HepG2 (cell line): ENCODE data around the gene ZNF442. TPM values are rescaled to one million over a fixed set of nuclear protein-coding genes. Genes with fewer than 3 reads are reported as not detected.
A peak's percentile ranks its signal among the peaks of the same experiment; 100 is the strongest.

Source experiments
- CREM ChIP-seq, 2 experiments: sonication (generic) in 1 of 2; formaldehyde crosslinking in 1 of 2; IDR thresholded peaks; 2 replicates each; pipeline versions ENCODE4 v1.4.0 to v1.6.1; 2016 to 2020; ENCODE audit warnings: antibody characterized with exemption in 1 of 2, mild to moderate bottlenecking in 1 of 2, missing genetic modification reagents in 1 of 2
- FOXK1 ChIP-seq: sonication (generic); formaldehyde crosslinking; IDR thresholded peaks from 2 replicates; pipeline ENCODE4 v1.4.0; 2020; ENCODE audit warnings: low read depth, missing genetic modification reagents, borderline replicate concordance
- KLF11 ChIP-seq: IDR thresholded peaks from 2 replicates; pipeline ENCODE4 v1.6.1; 2016; ENCODE audit warnings: missing compliant biosample characterization
- KLF6 ChIP-seq: IDR thresholded peaks from 2 replicates; pipeline ENCODE4 v1.8.0; 2016; ENCODE audit warnings: missing biosample characterization, missing genetic modification reagents
- MEIS2 ChIP-seq: sonication (generic); formaldehyde crosslinking; IDR thresholded peaks from 2 replicates; pipeline ENCODE4 v1.9.0; 2021; ENCODE audit warnings: mild to moderate bottlenecking, missing genetic modification reagents
- NFATC3 ChIP-seq: sonication (generic); formaldehyde crosslinking; IDR thresholded peaks from 2 replicates; pipeline ENCODE4 v1.5.1; 2020; ENCODE audit warnings: mild to moderate bottlenecking, missing genetic modification reagents
- SAFB2 ChIP-seq: sonication (generic); formaldehyde crosslinking; IDR thresholded peaks from 2 replicates; pipeline ENCODE4 v1.5.1; 2020; ENCODE audit warnings: missing genetic modification reagents, low read depth, mild to moderate bottlenecking, borderline replicate concordance
- SMC3 ChIP-seq: IDR thresholded peaks from 2 replicates; pipeline ENCODE4 v1.6.1; 2011; ENCODE audit warnings: low read length, improper control_type of control experiment
- SYNCRIP ChIP-seq: fragments of 200-400 bp; formaldehyde crosslinking; IDR thresholded peaks from 2 replicates; pipeline ENCODE4 v1.6.1; 2018; ENCODE audit warnings: mild to moderate bottlenecking, low read depth, low read length; ENCODE audit not compliant: insufficient read depth
- ZKSCAN1 ChIP-seq: fragments of 150-350 bp; IDR thresholded peaks from 2 replicates; pipeline ENCODE4 v1.6.1; 2014; ENCODE audit warnings: low read length
- ZNF230 ChIP-seq: sonication (generic); formaldehyde crosslinking; IDR thresholded peaks from 2 replicates; pipeline ENCODE4 v1.4.0; 2020; ENCODE audit warnings: mild to moderate bottlenecking, missing genetic modification reagents
- ZNF558 ChIP-seq: sonication (generic); formaldehyde crosslinking; IDR thresholded peaks from 2 replicates; pipeline ENCODE4 v1.9.0; 2022; ENCODE audit warnings: mild to moderate bottlenecking, missing genetic modification reagents, borderline replicate concordance
- polyA plus RNA-seq, 8 experiments: library from polyadenylated mRNA; depleted of rRNA in 3 of 8; stranded (reverse) in 7 of 8; unstranded in 1 of 8; fragments of >200 nt; fragmentation: Illumina TruSeq in 4 of 8; extraction: Trizol in 4 of 8; gene quantifications; 2 replicates each; pipeline versions ENCODE4 v1.2.1 to v1.2.3, GENCODE V29; 2011 to 2016; ENCODE audit warnings: low read depth in 4 of 8, missing spikeins in 1 of 8, mixed read lengths in 1 of 8; ENCODE audit not compliant: insufficient read depth in 1 of 8
- total RNA-seq, 5 experiments: library from RNA; depleted of rRNA; stranded (reverse); fragments of >200 nt; fragmentation: Illumina TruSeq; extraction: Trizol; gene quantifications; 2 replicates each; pipeline ENCODE4 v1.2.3, GENCODE V29; 2016; ENCODE audit warnings: low read depth in 1 of 5
- TF ChIP-seq, protein P1 (sequence below): sonication (generic); formaldehyde crosslinking; conservative IDR thresholded peaks from 2 replicates; pipeline ENCODE4 v1.4.0; 2020; ENCODE audit warnings: mild to moderate bottlenecking, missing genetic modification reagents, moderate library complexity
- TF ChIP-seq, protein P2 (sequence below): sonication (generic); formaldehyde crosslinking; IDR thresholded peaks from 2 replicates; pipeline ENCODE4 v1.5.1; 2020; ENCODE audit warnings: missing genetic modification reagents, mild to moderate bottlenecking, borderline replicate concordance
- TF ChIP-seq, protein P3 (sequence below): sonication (generic); formaldehyde crosslinking; IDR thresholded peaks from 2 replicates; pipeline ENCODE4 v1.4.0; 2020; ENCODE audit warnings: missing genetic modification reagents
- TF ChIP-seq, protein P4 (sequence below): sonication (generic); formaldehyde crosslinking; IDR thresholded peaks from 2 replicates; pipeline ENCODE4 v1.4.0; 2020; ENCODE audit warnings: missing genetic modification reagents, borderline replicate concordance

The ZNF442 gene
- total and polyA plus RNA-seq, 2 of the 13 experiments (the other 11 are each of a cell fraction or from before 2014, with no cell fraction given): 1.0 to 6.0 TPM

DNA sequence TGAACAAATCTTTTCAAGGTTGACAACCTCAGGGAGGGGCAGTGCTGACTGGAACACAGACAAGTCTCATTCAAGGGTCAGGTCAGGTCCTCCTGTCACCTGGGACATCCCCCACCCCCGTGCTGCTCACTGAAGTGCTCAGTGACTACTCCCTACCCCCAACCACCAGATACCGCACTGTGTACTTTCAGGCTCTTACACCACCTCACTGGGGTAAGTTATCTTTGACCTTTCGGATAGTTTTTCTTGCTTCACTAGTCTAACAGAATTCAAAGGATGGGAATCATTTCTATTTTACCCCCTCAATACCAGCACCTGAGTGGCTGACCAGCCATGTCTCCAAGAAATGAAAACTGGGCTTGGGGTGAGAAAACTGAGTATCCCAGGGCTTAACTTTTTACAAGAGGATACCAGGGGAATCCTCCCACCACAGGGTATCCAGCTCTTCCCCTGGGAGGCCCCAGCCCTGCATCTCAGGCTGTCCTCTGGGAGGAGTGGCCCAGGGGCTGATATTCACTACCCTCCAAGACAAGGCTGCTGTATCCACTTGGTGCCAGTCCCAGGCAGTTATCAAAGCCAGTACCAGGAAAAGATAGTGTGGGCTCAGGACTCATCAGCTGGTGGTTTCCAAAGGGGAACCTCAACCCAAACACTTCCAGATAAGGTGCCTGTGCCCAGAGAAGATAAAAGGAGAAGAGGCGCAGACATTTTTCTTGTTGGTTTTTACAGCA is 34.1 kb downstream of the ZNF442 start (continued):
- TF ChIP-seq NFATC3 (no peak), ZNF230 (no peak), SMC3 (peak; percentile 21; the same call in 1 of the 2 replicates), KLF6 (no peak), ZNF558 (CRISPR knock-in tag) (no peak), SYNCRIP (no peak), SAFB2 (CRISPR knock-in tag) (no peak), KLF11 (no peak), MEIS2 (peak; percentile 62; the same call in 1 of the 2 replicates), CREM (IDR thresholded peaks at IDR 0.05) (peak; percentile 84), CREM (CRISPR knock-in tag; IDR thresholded peaks at IDR 0.05) (no peak), FOXK1 (CRISPR knock-in tag) (peak; percentile 69), ZKSCAN1 (no peak)
- TF ChIP-seq, protein P1, sequence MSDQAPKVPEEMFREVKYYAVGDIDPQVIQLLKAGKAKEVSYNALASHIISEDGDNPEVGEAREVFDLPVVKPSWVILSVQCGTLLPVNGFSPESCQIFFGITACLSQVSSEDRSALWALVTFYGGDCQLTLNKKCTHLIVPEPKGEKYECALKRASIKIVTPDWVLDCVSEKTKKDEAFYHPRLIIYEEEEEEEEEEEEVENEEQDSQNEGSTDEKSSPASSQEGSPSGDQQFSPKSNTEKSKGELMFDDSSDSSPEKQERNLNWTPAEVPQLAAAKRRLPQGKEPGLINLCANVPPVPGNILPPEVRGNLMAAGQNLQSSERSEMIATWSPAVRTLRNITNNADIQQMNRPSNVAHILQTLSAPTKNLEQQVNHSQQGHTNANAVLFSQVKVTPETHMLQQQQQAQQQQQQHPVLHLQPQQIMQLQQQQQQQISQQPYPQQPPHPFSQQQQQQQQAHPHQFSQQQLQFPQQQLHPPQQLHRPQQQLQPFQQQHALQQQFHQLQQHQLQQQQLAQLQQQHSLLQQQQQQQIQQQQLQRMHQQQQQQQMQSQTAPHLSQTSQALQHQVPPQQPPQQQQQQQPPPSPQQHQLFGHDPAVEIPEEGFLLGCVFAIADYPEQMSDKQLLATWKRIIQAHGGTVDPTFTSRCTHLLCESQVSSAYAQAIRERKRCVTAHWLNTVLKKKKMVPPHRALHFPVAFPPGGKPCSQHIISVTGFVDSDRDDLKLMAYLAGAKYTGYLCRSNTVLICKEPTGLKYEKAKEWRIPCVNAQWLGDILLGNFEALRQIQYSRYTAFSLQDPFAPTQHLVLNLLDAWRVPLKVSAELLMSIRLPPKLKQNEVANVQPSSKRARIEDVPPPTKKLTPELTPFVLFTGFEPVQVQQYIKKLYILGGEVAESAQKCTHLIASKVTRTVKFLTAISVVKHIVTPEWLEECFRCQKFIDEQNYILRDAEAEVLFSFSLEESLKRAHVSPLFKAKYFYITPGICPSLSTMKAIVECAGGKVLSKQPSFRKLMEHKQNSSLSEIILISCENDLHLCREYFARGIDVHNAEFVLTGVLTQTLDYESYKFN: peak; percentile 93
- TF ChIP-seq, protein P2, sequence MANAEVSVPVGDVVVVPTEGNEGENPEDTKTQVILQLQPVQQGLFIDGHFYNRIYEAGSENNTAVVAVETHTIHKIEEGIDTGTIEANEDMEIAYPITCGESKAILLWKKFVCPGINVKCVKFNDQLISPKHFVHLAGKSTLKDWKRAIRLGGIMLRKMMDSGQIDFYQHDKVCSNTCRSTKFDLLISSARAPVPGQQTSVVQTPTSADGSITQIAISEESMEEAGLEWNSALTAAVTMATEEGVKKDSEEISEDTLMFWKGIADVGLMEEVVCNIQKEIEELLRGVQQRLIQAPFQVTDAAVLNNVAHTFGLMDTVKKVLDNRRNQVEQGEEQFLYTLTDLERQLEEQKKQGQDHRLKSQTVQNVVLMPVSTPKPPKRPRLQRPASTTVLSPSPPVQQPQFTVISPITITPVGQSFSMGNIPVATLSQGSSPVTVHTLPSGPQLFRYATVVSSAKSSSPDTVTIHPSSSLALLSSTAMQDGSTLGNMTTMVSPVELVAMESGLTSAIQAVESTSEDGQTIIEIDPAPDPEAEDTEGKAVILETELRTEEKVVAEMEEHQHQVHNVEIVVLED (CRISPR knock-in tag): no peak
- TF ChIP-seq, protein P3, sequence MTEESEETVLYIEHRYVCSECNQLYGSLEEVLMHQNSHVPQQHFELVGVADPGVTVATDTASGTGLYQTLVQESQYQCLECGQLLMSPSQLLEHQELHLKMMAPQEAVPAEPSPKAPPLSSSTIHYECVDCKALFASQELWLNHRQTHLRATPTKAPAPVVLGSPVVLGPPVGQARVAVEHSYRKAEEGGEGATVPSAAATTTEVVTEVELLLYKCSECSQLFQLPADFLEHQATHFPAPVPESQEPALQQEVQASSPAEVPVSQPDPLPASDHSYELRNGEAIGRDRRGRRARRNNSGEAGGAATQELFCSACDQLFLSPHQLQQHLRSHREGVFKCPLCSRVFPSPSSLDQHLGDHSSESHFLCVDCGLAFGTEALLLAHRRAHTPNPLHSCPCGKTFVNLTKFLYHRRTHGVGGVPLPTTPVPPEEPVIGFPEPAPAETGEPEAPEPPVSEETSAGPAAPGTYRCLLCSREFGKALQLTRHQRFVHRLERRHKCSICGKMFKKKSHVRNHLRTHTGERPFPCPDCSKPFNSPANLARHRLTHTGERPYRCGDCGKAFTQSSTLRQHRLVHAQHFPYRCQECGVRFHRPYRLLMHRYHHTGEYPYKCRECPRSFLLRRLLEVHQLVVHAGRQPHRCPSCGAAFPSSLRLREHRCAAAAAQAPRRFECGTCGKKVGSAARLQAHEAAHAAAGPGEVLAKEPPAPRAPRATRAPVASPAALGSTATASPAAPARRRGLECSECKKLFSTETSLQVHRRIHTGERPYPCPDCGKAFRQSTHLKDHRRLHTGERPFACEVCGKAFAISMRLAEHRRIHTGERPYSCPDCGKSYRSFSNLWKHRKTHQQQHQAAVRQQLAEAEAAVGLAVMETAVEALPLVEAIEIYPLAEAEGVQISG: peak; percentile 66
- TF ChIP-seq, protein P4, sequence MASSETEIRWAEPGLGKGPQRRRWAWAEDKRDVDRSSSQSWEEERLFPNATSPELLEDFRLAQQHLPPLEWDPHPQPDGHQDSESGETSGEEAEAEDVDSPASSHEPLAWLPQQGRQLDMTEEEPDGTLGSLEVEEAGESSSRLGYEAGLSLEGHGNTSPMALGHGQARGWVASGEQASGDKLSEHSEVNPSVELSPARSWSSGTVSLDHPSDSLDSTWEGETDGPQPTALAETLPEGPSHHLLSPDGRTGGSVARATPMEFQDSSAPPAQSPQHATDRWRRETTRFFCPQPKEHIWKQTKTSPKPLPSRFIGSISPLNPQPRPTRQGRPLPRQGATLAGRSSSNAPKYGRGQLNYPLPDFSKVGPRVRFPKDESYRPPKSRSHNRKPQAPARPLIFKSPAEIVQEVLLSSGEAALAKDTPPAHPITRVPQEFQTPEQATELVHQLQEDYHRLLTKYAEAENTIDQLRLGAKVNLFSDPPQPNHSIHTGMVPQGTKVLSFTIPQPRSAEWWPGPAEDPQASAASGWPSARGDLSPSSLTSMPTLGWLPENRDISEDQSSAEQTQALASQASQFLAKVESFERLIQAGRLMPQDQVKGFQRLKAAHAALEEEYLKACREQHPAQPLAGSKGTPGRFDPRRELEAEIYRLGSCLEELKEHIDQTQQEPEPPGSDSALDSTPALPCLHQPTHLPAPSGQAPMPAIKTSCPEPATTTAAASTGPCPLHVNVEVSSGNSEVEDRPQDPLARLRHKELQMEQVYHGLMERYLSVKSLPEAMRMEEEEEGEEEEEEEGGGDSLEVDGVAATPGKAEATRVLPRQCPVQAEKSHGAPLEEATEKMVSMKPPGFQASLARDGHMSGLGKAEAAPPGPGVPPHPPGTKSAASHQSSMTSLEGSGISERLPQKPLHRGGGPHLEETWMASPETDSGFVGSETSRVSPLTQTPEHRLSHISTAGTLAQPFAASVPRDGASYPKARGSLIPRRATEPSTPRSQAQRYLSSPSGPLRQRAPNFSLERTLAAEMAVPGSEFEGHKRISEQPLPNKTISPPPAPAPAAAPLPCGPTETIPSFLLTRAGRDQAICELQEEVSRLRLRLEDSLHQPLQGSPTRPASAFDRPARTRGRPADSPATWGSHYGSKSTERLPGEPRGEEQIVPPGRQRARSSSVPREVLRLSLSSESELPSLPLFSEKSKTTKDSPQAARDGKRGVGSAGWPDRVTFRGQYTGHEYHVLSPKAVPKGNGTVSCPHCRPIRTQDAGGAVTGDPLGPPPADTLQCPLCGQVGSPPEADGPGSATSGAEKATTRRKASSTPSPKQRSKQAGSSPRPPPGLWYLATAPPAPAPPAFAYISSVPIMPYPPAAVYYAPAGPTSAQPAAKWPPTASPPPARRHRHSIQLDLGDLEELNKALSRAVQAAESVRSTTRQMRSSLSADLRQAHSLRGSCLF (CRISPR knock-in tag): no peak
